DMS79 treated with DMSO at 0.1 percent for 48 hours (cell line): Measurements from ENCODE around the gene LOX.

Source experiments
- DNase-seq: peaks from one replicate; lab custom pipeline; 2025; lab: John Stamatoyannopoulos, UW

The LOX gene, protein sequence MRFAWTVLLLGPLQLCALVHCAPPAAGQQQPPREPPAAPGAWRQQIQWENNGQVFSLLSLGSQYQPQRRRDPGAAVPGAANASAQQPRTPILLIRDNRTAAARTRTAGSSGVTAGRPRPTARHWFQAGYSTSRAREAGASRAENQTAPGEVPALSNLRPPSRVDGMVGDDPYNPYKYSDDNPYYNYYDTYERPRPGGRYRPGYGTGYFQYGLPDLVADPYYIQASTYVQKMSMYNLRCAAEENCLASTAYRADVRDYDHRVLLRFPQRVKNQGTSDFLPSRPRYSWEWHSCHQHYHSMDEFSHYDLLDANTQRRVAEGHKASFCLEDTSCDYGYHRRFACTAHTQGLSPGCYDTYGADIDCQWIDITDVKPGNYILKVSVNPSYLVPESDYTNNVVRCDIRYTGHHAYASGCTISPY

DNA sequence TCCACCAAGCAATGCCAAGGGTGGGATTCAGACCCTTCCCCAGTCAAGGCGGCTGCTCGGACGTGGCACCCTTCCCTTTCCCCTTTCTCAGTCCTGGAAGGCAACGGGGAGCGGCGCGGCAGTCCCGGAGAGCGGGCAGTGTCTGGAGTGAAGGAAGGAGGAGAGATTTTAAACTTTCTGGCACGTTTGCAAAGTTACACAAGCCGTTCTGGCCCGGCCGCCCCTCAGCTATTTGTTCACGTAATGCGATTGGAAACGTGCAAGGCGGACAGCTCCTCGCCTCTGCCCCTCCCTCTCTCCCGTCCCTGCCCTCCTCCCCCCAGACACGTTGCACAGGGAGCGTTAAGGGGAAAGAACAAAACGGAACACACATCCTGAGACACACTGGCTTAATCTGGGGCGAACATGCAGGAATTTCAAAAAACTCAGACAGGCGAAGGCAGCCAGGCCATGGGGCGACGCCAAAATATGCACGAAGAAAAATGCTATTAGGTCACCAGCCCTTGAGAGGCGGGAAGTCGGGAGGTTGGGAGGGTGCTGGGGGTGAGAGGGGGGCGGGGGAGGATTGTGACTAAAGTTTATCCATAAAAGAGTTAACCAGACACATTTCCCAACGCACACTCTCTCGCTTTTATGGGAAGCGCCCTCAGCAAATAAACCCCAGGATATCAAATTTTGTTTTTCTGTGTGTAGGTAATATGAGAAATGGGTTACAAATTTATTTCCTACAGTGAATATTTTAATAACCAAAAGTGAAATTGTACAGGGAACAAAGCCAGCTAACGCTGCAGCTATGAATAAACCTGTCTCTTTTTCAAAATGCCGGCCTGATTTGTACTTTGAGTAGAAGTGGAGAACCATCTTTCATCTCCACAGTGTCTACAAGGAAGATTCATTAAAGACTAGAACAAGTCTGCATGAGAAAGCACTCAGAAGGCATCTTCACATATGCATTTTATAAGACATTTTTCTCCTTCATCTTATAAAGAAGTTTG, at the start of gene LOX:
Gene LOX, minus strand, starts transcription at position 144 of the 995 bp plus-strand sequence. CDS start 274 bp downstream, outside the sequence.
- peak; percentile 1 for DNase-seq

GRCh38 chr5:122126756-122127321, 48.8 kb upstream of the LOX start:
- DNase-seq = no peak

GRCh38 chr5:122126177-122126755, 48.2 kb upstream of the LOX start:
- DNase-seq = no peak

DNA sequence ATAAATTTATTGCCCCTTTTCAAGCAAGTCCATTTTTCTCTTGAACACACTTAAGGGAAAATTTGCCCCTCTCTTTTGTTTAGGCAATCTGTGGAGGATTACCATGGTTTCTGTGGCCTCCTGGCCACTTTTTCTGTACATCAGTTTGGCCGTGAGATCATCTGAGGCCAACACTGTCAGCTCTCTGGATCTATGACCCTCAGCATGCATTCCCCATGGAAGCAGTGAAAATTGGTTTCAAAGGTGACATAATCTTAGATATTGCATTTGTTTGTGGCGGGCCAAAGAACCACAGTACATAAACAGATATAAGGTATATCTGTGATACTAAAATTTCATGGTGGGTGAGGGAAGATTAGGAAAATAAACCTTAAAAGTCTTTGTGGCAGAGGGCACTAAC, 46.7 kb upstream of the LOX start:
- DNase-seq = no peak

- DNase-seq = no peak
Measured at GRCh38 chr5:122121479-122122465, 43.7 kb upstream of the LOX start.

GRCh38 chr5:122120957-122121356, 42.9 kb upstream of the LOX start:
- no peak for DNase-seq

DNA sequence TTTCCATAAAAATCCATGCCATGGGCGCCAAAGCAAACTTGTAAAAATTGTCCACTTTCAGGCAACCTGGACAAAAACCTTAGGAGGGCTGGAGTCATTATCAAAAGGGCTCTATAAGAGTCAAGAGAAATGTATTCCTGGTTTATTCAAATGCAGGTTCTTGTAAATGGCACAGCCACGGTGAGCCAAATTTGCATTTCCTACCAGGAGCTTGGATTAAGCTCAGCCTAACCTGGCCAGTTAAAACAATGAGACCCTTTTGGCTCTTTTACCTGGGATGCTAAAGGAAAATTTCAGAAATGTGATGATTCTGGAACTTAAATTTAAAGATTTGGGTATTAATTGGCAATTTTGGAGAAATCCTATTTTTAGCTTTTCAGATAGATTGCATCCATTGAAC, 42.4 kb upstream of the LOX start:
- no peak for DNase-seq

- DNase-seq = no peak
Measured at GRCh38 chr5:122119205-122119604, 41.1 kb upstream of the LOX start.

DNA sequence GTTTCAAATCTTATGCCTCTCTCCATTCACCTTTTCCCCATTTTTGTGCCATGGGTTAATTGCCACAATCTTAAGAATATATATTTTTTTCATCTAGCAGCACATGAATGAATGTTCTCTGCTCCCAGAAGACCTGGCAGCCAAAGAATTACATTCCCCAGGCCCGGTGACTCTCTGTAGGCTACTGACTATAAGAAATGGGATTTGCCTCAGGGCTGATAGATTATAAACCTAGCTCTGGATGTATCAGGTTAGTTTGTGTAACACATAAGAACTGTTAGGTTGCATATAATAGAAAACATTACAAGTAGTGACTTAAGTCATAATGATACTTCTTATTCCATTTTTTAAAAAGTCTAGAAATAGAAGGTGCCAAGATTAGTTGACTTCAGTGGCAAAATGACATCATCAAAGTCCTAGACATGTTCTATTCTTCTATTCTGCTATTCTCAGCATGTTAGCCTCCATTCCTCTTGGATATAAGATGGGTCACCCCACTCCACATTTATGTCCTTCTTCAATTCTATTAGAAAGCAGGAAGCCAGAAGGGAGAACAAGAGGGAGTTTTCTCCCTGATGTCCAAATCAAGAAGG, 40.4 kb upstream of the LOX start:
- no peak for DNase-seq

- DNase-seq = no peak
Measured at GRCh38 chr5:122114501-122114900, 36.4 kb upstream of the LOX start.

DNA sequence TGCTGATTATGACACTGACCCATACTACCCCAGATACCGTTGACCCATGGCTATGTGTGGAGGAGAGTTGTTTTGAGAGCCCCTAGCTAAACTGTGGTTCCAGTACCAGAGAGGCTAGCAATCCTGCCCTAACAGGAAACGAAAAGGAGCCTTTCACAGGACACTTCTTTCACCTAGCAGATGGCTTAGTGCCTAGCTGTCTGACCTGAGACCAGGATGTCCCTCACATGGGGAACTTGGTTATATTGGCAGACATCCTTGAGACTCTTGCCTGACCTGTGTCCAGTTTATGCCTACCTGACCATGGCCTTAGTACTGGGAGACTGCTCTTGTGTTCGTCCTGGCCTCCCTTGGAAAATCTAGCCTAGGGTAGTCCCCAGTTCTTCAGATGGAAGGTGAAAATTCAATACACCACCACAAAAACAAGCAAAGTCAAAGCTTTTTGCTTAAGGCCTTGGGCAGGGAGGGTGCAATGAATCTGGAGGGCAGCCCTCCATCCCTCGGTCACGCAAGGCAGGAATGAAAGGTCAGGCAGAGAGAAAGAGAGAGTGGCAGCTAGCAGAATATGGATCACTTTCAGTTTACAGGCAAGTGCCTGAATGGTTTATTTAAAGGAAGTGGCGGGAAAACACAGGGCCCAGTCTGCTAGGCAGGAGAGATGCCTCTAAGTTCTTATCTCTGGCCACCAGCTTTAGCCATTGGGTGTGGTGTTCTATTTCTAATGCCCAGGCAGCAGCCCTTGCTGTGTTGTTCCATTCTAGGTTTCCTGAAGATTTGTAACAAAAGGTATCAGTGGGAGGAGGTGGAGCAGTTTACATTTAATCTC, 34.9 kb upstream of the LOX start:
- DNase-seq = no peak

DNA sequence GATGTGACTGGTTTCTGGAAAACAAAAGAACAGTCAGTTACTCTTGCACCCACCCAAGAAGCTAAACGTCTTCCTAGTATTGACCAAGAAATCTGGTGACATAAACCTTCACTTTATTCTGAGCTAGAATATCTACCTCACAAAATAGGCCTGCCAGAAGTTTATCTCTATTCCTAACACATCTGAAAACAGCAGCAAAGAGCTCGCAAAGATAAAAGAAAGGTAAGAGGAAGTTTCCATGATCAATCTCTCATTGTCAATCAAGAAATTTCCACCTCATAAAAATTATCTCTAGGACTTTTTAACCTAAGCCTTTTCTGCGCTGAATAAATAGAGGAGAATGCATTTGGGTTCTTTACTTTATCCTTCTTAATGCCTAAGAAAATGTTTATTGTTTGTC, 34.0 kb upstream of the LOX start:
- DNase-seq = no peak

DNA sequence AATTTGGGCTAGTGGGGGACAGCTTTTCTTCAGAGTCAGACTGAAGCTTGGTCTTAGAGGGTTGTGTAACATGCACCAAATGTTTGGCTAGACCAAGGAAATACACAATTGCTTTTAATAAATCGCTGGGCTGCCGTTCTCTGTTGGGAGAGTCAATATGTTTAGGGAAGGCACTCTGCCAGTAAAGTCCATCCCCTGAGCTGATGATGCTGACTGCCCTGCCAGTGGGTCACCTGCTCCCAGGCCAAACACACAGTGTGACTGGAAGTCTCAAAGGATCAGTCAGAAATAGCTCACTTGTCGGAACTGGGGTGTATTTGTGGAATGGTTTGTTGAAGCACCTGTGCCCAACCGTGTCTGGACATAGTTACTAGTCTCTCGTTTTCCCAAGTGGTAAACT, 33.4 kb upstream of the LOX start:
- DNase-seq = no peak

- DNase-seq = no peak
Measured at GRCh38 chr5:122110987-122111386, 32.9 kb upstream of the LOX start.

DNA sequence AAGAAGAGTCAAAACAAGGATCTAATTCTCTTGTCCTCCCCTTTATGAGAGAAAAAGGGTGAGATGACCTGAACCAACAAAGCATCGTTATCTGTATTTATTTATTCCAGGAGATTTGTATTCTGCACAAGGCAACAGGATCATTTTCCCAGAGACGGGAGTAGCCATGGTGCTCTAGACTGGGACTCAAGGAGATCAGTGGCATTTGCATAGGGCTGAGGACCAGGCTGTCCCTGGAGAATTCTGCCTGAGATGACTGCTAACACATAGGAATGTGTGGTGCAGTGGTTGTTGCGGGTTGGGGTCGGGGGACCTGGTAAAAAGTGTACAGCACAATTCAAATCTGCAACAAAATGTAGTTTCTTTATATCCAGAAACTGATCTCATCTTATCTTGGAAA, 29.0 kb upstream of the LOX start:
- DNase-seq = no peak

- DNase-seq = no peak
Measured at GRCh38 chr5:122105909-122106308, 27.9 kb upstream of the LOX start.

- no peak for DNase-seq
Measured at GRCh38 chr5:122102825-122103224, 24.8 kb upstream of the LOX start.

GRCh38 chr5:122101636-122102285, 23.7 kb upstream of the LOX start:
- DNase-seq = no peak
